WTC11 (cell line): ENCODE results near the gene PLXNB1. TPM values are rescaled to one million over a fixed set of nuclear protein-coding genes. Genes with fewer than 3 reads are reported as not detected.

Source experiments
- ATAC-seq: fragments of 200-7000 bp; cut with Tn5 transposase; 2 replicates; pipeline ENCODE4 v1.10.0; 2021; ENCODE audit warnings: mild to moderate bottlenecking, moderate library complexity
- CTCF ChIA-PET: fragments of 300-600 bp; sonication (Branson Sonifier 250); formaldehyde crosslinking; loops from one replicate; lab custom pipeline; 2021; ENCODE audit warnings: antibody characterized with exemption; lab: Charles Lee
- POLR2A ChIA-PET: fragments of 350-600 bp; sonication (Branson Sonifier 250); formaldehyde crosslinking; loops from one replicate; lab custom pipeline; 2021; ENCODE audit warnings: antibody characterized with exemption; lab: Charles Lee
- DNase-seq: peaks from one replicate; pipeline ENCODE4 v3.0.0; 2021; ENCODE audit warnings: low spot score
- H3K27ac Mint-ChIP-seq: 2 replicates; pipeline ENCODE4 v1.8.0; 2021; ENCODE audit warnings: mixed read lengths
- H3K27me3 Mint-ChIP-seq: 2 replicates; pipeline ENCODE4 v1.8.0; 2021; ENCODE audit warnings: low read depth, mild to moderate bottlenecking, moderate library complexity, mixed read lengths
- H3K36me3 Mint-ChIP-seq: 2 replicates; pipeline ENCODE4 v1.8.0; 2021; ENCODE audit warnings: mixed read lengths
- H3K4me1 Mint-ChIP-seq: 2 replicates; pipeline ENCODE4 v1.8.0; 2022; ENCODE audit warnings: mixed read lengths
- H3K4me3 Mint-ChIP-seq: 2 replicates; pipeline ENCODE4 v1.8.0; 2021; ENCODE audit warnings: mild to moderate bottlenecking, moderate library complexity, mixed read lengths
- H3K9me3 Mint-ChIP-seq: 2 replicates; pipeline ENCODE4 v1.8.0; 2021; ENCODE audit warnings: mixed read lengths
- ARID4B ChIP-seq: sonication (generic); formaldehyde crosslinking; IDR thresholded peaks from 2 replicates; pipeline ENCODE4 v1.8.0; 2023; ENCODE audit warnings: missing genetic modification reagents, mild to moderate bottlenecking, borderline replicate concordance
- ATF6 ChIP-seq: sonication (generic); formaldehyde crosslinking; IDR thresholded peaks from 2 replicates; pipeline ENCODE4 v1.8.1; 2023; ENCODE audit warnings: mild to moderate bottlenecking, missing genetic modification reagents
- E2F5 ChIP-seq: sonication (generic); formaldehyde crosslinking; IDR thresholded peaks from 2 replicates; pipeline ENCODE4 v1.8.1; 2022; ENCODE audit warnings: mild to moderate bottlenecking, moderate library complexity, missing genetic modification reagents
- ERG ChIP-seq: fragments of 250-450 bp; sonication (Bioruptor Pico); IDR thresholded peaks from 2 replicates; pipeline ENCODE4 v1.8.0; 2021; ENCODE audit warnings: mild to moderate bottlenecking
- FOXK1 ChIP-seq: sonication (generic); formaldehyde crosslinking; IDR thresholded peaks from 2 replicates; pipeline ENCODE4 v1.8.0; 2022; ENCODE audit warnings: mild to moderate bottlenecking, moderate library complexity, missing genetic modification reagents
- GABPB1 ChIP-seq: sonication (generic); formaldehyde crosslinking; IDR thresholded peaks from 2 replicates; pipeline ENCODE4 v1.8.1; 2023; ENCODE audit warnings: mild to moderate bottlenecking, missing genetic modification reagents
- HMGXB4 ChIP-seq: sonication (generic); formaldehyde crosslinking; IDR thresholded peaks from 2 replicates; pipeline ENCODE4 v1.8.1; 2023; ENCODE audit warnings: mild to moderate bottlenecking, moderate library complexity, missing genetic modification reagents
- JUN ChIP-seq: sonication (generic); formaldehyde crosslinking; IDR thresholded peaks from 2 replicates; pipeline ENCODE4 v1.8.0; 2023; ENCODE audit warnings: mild to moderate bottlenecking, missing genetic modification reagents
- PREB ChIP-seq: sonication (generic); formaldehyde crosslinking; IDR thresholded peaks from 2 replicates; pipeline ENCODE4 v1.8.1; 2022; ENCODE audit warnings: mild to moderate bottlenecking, missing genetic modification reagents, moderate library complexity, borderline replicate concordance
- TCF7 ChIP-seq: sonication (generic); formaldehyde crosslinking; IDR thresholded peaks from 2 replicates; pipeline ENCODE4 v1.8.0; 2022; ENCODE audit warnings: mild to moderate bottlenecking, low read depth, missing genetic modification reagents, moderate library complexity
- TP53 ChIP-seq: sonication (generic); formaldehyde crosslinking; IDR thresholded peaks from 2 replicates; pipeline ENCODE4 v1.8.1; 2023; ENCODE audit warnings: mild to moderate bottlenecking, missing genetic modification reagents
- ZMAT4 ChIP-seq: fragments of 250-450 bp; sonication (Bioruptor Pico); IDR thresholded peaks from 2 replicates; pipeline ENCODE4 v1.9.0; 2021; ENCODE audit warnings: mild to moderate bottlenecking
- ZNF138 ChIP-seq: sonication (generic); formaldehyde crosslinking; conservative IDR thresholded peaks from 2 replicates; pipeline ENCODE4 v1.8.1; 2022; ENCODE audit warnings: mild to moderate bottlenecking, moderate library complexity, missing genetic modification reagents
- ZNF219 ChIP-seq: sonication (generic); formaldehyde crosslinking; IDR thresholded peaks from 2 replicates; pipeline ENCODE4 v1.8.0; 2023; ENCODE audit warnings: missing genetic modification reagents, mild to moderate bottlenecking, borderline replicate concordance
- total RNA-seq: library from RNA; stranded (reverse); gene quantifications from 3 replicates; pipeline ENCODE4 v1.2.3, GENCODE V29; 2021

The PLXNB1 gene
- total RNA-seq, 1 experiment from 2014 or later = 143 TPM

GRCh38 chr3:48428088-48428571 lies 1.8 kb downstream of the PLXNB1 start:
- TF ChIP-seq E2F5 (CRISPR knock-in tag) (no peak), TP53 (CRISPR knock-in tag) (no peak), JUN (no peak), FOXK1 (no peak), ARID4B (CRISPR knock-in tag) (no peak), PREB (CRISPR knock-in tag) (no peak), ZNF138 (CRISPR knock-in tag) (no peak), TCF7 (no peak), HMGXB4 (no peak), ZNF219 (CRISPR knock-in tag) (no peak), GABPB1 (CRISPR knock-in tag) (no peak), ATF6 (CRISPR knock-in tag) (no peak), ERG (no peak), ZMAT4 (no peak)
- peaks cover 57% of the 10 kb centered on the region for H3K4me1 Mint-ChIP-seq
- DNase-seq (peak; percentile 57), ATAC-seq (no peak)
- peak overlapping the region; percentile 75 for H3K4me3 Mint-ChIP-seq
- H3K9me3 Mint-ChIP-seq = no peaks in the 10 kb centered on the region
- peaks cover 16% of the 10 kb centered on the region for H3K36me3 Mint-ChIP-seq
- ChIA-PET CTCF (interaction anchor here (0.7 to 18.3 kb wide), 6 partner anchors 8 to 151 kb away, joined by 3 to 218 read pairs (median 8); partner anchors contain the start of genes CCDC51 and TMA7), POLR2A (interaction anchor here (0.9 to 3.7 kb wide), 7 partner anchors 12 to 185 kb away, joined by 3 to 15 read pairs (median 4); partner anchors contain the start of genes ATRIP, CCDC51, PFKFB4 and TMA7)
- no peaks in the 10 kb centered on the region for H3K27me3 Mint-ChIP-seq
- H3K27ac Mint-ChIP-seq = peak overlapping the region; percentile 86
